ENCODE results near the gene GRSF1.
"Not testable (repeated sequence)": the region's sequence is repeated elsewhere in the genome, so short reads cannot be mapped to it uniquely, and the experiment has no call there.

DNA sequence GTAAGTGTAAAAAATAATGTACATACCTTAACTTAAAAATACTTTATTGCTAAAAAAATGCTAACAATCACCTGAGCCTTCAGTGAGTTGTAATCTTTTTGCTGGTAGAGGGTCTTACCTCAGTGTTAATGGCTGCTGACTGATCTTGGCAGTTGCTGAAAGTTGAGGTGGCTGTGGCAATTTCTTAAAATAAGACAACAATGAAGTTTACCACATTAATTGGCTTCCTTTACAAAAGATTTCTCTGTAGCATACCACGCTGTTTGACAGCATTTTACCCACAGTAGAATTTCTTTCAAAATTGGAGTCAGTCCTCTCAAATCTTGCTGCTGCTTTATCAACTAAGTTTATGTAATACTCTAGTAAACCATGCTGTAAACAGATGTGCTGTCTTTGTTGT is 70.3 kb downstream of the GRSF1 start:
- not testable (repeated sequence) for TF ChIP-seq POLR2A (IDR thresholded peaks at IDR 0.05; ENCODE audit: low read depth); EP300 (IDR thresholded peaks at IDR 0.05)
- TF ChIP-seq, protein P1, sequence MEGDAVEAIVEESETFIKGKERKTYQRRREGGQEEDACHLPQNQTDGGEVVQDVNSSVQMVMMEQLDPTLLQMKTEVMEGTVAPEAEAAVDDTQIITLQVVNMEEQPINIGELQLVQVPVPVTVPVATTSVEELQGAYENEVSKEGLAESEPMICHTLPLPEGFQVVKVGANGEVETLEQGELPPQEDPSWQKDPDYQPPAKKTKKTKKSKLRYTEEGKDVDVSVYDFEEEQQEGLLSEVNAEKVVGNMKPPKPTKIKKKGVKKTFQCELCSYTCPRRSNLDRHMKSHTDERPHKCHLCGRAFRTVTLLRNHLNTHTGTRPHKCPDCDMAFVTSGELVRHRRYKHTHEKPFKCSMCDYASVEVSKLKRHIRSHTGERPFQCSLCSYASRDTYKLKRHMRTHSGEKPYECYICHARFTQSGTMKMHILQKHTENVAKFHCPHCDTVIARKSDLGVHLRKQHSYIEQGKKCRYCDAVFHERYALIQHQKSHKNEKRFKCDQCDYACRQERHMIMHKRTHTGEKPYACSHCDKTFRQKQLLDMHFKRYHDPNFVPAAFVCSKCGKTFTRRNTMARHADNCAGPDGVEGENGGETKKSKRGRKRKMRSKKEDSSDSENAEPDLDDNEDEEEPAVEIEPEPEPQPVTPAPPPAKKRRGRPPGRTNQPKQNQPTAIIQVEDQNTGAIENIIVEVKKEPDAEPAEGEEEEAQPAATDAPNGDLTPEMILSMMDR (IDR thresholded peaks at IDR 0.05) = not testable (repeated sequence)

Measured in esophagus muscularis mucosa (tissue), 4 donors.